Measurements from ENCODE around the gene SLC27A1. TPM values are rescaled to one million over a fixed set of nuclear protein-coding genes. Genes with fewer than 3 reads are reported as not detected.

The SLC27A1 gene
- total and polyA plus RNA-seq, 2 experiments from 2014 or later = 20.4 to 30.0 TPM

- no peak for DNase-seq
- in situ Hi-C loops (cut with MboI) = no loop called here
- H3K9me3 ChIP-seq (ENCODE audit: low read depth) = no peaks in the 10 kb centered on the region
- H3K4me1 ChIP-seq (ENCODE audit: insufficient read depth) = no peaks in the 10 kb centered on the region
- H4K20me1 ChIP-seq (ENCODE audit: insufficient read depth) = no peaks in the 10 kb centered on the region
- H3K9ac ChIP-seq = no peak within 1 kb of the TSS
- no peaks in the 10 kb centered on the region for H3K36me3 ChIP-seq (ENCODE audit: low read depth)
- peaks cover 4% of the 10 kb centered on the region; the same call in 1 of the 2 replicates for H3K27me3 ChIP-seq (replicated peaks; ENCODE audit: insufficient read depth)
- no peak within 1 kb of the TSS for H3K4me2 ChIP-seq (ENCODE audit: unreplicated experiment)
- TF ChIP-seq EZH2 (IDR thresholded peaks at IDR 0.05; ENCODE audit: insufficient read depth, poor library complexity, severe bottlenecking) (no peak), EZH2phosphoT487 (IDR thresholded peaks at IDR 0.05; ENCODE audit: insufficient read depth, low read depth) (no peak)
- H3F3A ChIP-seq (ENCODE audit: insufficient read depth) = no peaks in the 10 kb centered on the region
- no peaks in the 10 kb centered on the region for H3K79me2 ChIP-seq (ENCODE audit: insufficient read depth)
- no peaks in the 10 kb centered on the region for H3K9me2 ChIP-seq (ENCODE audit: insufficient read depth)
- 57 to 61% methylated on average over 26 of the region's 26 CpGs for WGBS, 2 experiments (ENCODE audit: low coverage in 1 of 2, low lambda C conversion rate in 2 of 2, missing lambda C conversion rate in 2 of 2)
- H3K27ac ChIP-seq = no peak within 1 kb of the TSS
- H2AFZ ChIP-seq = no peak within 1 kb of the TSS
- H3K4me3 ChIP-seq = no peak within 1 kb of the TSS
Observed at GRCh38 chr19:17460372-17461230, 9.7 kb upstream of the SLC27A1 start, which contains the start of gene NXNL1. Gene NXNL1, minus strand, starts transcription at chr19:17460926. Its CDS starts 57 bp downstream, at chr19:17460869.

GRCh38 chr19:17466487-17466850 lies 3.9 kb upstream of the SLC27A1 start:
- H2AFZ ChIP-seq = no peak overlapping the region
- no peaks in the 10 kb centered on the region for H3K36me3 ChIP-seq (ENCODE audit: low read depth)
- no peaks in the 10 kb centered on the region for H4K20me1 ChIP-seq (ENCODE audit: insufficient read depth)
- H3K9me3 ChIP-seq (ENCODE audit: low read depth) = no peaks in the 10 kb centered on the region
- in situ Hi-C loops (cut with MboI) = no loop called here
- H3K4me1 ChIP-seq (ENCODE audit: insufficient read depth) = peaks cover 16% of the 10 kb centered on the region
- no peak overlapping the region for H3K4me2 ChIP-seq (ENCODE audit: unreplicated experiment)
- H3K4me3 ChIP-seq = no peak overlapping the region
- H3K79me2 ChIP-seq (ENCODE audit: insufficient read depth) = peaks cover 8% of the 10 kb centered on the region
- DNase-seq = no peak
- no peaks in the 10 kb centered on the region for H3K27me3 ChIP-seq (replicated peaks; ENCODE audit: insufficient read depth)
- no peak overlapping the region for H3K9ac ChIP-seq
- no peaks in the 10 kb centered on the region for H3K9me2 ChIP-seq (ENCODE audit: insufficient read depth)
- 33 to 36% methylated on average over 6 of the region's 6 CpGs for WGBS, 2 experiments (ENCODE audit: low coverage in 1 of 2, low lambda C conversion rate in 2 of 2, missing lambda C conversion rate in 2 of 2)
- no peak overlapping the region for H3K27ac ChIP-seq
- TF ChIP-seq EZH2phosphoT487 (IDR thresholded peaks at IDR 0.05; ENCODE audit: insufficient read depth, low read depth) (no peak), EZH2 (IDR thresholded peaks at IDR 0.05; ENCODE audit: insufficient read depth, poor library complexity, severe bottlenecking) (no peak)
- H3F3A ChIP-seq (ENCODE audit: insufficient read depth) = no peaks in the 10 kb centered on the region

- Histone ChIP-seq H3K27ac (no peak overlapping the region), H3K79me2 (ENCODE audit: insufficient read depth) (peaks cover 20% of the 10 kb centered on the region), H3K4me1 (ENCODE audit: insufficient read depth) (peaks cover 19% of the 10 kb centered on the region), H3K9me3 (ENCODE audit: low read depth) (no peaks in the 10 kb centered on the region), H2AFZ (peak overlapping the region; percentile 43; the same call in 1 of the 2 replicates), H3K36me3 (ENCODE audit: low read depth) (no peaks in the 10 kb centered on the region), H3F3A (ENCODE audit: insufficient read depth) (no peaks in the 10 kb centered on the region), H4K20me1 (ENCODE audit: insufficient read depth) (no peaks in the 10 kb centered on the region), H3K4me3 (no peak overlapping the region), H3K9me2 (ENCODE audit: insufficient read depth) (no peaks in the 10 kb centered on the region), H3K4me2 (ENCODE audit: unreplicated experiment) (no peak overlapping the region), H3K9ac (no peak overlapping the region), H3K27me3 (replicated peaks; ENCODE audit: insufficient read depth) (no peaks in the 10 kb centered on the region)
- DNase-seq = no peak
- no peak for TF ChIP-seq EZH2 (IDR thresholded peaks at IDR 0.05; ENCODE audit: insufficient read depth, poor library complexity, severe bottlenecking)
- no peak for TF ChIP-seq EZH2phosphoT487 (IDR thresholded peaks at IDR 0.05; ENCODE audit: insufficient read depth, low read depth)
- 73 to 78% methylated on average over 12 of the region's 12 CpGs for WGBS, 2 experiments (ENCODE audit: low coverage in 1 of 2, low lambda C conversion rate in 2 of 2, missing lambda C conversion rate in 2 of 2)
- in situ Hi-C loops (cut with MboI) = no loop called here
Observed at GRCh38 chr19:17467471-17468301, 2.6 kb upstream of the SLC27A1 start.

DNA sequence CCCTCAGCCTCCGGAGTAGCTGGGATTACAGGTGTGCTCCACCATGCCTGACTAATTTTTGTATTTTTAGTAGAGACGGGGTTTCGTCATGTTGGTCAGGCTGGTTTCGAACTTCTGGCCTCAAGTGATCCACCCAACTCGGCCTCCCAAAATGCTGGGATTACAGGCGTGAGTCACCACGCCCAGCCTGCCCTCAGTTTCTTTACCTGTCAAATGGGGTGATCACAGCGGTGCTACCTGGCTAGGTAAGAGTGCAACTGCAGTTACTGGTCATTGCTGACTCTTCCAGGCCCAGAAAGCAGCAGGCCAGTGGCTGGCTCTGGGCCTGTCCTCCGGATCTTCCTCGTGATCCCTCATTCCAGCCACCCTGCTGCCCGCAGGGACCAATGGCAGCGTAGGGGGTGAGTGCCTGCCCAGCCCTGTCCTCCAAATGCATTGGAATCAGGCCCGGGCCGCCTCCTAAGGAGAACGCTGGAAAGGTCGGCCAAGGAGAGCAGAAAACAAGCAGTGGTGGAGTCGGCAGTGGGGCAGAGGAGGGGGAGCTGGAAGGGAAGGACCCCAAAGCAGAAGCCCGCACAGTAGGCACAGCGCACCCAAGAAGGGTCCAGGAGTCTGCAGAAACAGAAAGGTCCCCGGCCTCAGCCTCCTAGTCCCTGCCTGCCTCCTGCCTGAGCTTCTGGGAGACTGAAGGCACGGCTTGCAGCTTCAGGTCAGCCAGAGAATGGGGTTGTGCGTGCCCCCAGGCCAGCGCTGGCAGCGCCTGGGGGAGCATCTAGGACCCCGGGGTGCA lies 1.8 kb upstream of the SLC27A1 start:
- H3K4me2 ChIP-seq (ENCODE audit: unreplicated experiment) = peak overlapping the region; percentile 90
- peak overlapping the region; percentile 79 for H3K9ac ChIP-seq
- WGBS, 2 experiments (ENCODE audit: low coverage in 1 of 2, low lambda C conversion rate in 2 of 2, missing lambda C conversion rate in 2 of 2) = 40 to 43% methylated on average over 24 to 25 of the region's 25 CpGs
- DNase-seq = peak; percentile 55
- in situ Hi-C loops (cut with MboI) = no loop called here
- H3K9me2 ChIP-seq (ENCODE audit: insufficient read depth) = no peaks in the 10 kb centered on the region
- H3K36me3 ChIP-seq (ENCODE audit: low read depth) = no peaks in the 10 kb centered on the region
- peaks cover 27% of the 10 kb centered on the region for H3K4me1 ChIP-seq (ENCODE audit: insufficient read depth)
- H3F3A ChIP-seq (ENCODE audit: insufficient read depth) = 0 out of 2 replicates have a peak, but pooled peaks cover 6% of the 10 kb centered on the region
- H4K20me1 ChIP-seq (ENCODE audit: insufficient read depth) = no peaks in the 10 kb centered on the region
- H3K79me2 ChIP-seq (ENCODE audit: insufficient read depth) = peaks cover 28% of the 10 kb centered on the region
- H3K9me3 ChIP-seq (ENCODE audit: low read depth) = no peaks in the 10 kb centered on the region
- H2AFZ ChIP-seq = peak overlapping the region; percentile 92
- H3K27me3 ChIP-seq (replicated peaks; ENCODE audit: insufficient read depth) = no peaks in the 10 kb centered on the region
- H3K27ac ChIP-seq = peak overlapping the region; percentile 77
- H3K4me3 ChIP-seq = peak overlapping the region; percentile 72
- TF ChIP-seq EZH2phosphoT487 (IDR thresholded peaks at IDR 0.05; ENCODE audit: insufficient read depth, low read depth) (no peak), EZH2 (IDR thresholded peaks at IDR 0.05; ENCODE audit: insufficient read depth, poor library complexity, severe bottlenecking) (no peak)

Measured in GM23248 (cell line).